GM12873 (cell line): Measurements from ENCODE around the gene LRRC31.

Experiments
- TF ChIP-seq, protein P1 (sequence below): IDR thresholded peaks from 2 replicates; pipeline ENCODE4 v1.5.1; 2012; ENCODE audit warnings: low read depth, mild to moderate bottlenecking, moderate library complexity, low read length, control low read depth; ENCODE audit not compliant: insufficient read depth; ENCODE audit errors: missing control alignments

The LRRC31 gene

DNA sequence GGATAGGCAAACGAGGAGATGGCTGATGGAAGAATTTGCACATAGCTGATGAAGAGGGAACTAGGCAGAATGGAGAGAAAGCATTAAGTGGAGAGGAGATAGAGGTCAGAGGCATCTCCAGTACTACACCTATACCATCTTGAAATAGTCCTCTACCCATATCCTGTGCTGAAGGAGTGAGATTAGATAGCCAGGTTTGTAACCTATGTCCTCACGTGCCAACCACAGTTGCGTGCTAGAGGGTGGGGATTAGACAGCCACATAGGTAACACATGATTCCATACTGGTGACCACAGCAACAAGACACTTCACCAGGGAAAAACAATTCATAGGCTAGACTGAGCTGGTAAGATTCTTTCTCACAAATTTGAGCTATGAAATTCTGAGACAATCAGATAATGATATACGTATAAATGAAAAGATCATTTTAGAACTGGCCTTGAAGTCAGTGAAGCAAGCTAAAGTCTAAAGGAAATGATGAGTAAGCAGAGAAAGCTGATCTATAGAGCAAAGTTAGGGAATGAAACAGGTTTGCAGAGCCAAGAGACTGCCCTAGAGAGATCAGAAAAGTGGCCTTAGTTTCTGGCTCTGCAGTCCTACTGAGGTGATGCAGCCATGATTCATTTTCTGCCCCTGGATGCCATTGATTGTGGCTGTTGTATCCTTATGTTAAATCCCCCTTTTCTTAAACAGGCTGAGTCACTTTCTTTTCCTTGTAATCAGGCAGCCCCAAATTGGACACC is 78.9 kb downstream of the LRRC31 start:
- TF ChIP-seq, protein P1, sequence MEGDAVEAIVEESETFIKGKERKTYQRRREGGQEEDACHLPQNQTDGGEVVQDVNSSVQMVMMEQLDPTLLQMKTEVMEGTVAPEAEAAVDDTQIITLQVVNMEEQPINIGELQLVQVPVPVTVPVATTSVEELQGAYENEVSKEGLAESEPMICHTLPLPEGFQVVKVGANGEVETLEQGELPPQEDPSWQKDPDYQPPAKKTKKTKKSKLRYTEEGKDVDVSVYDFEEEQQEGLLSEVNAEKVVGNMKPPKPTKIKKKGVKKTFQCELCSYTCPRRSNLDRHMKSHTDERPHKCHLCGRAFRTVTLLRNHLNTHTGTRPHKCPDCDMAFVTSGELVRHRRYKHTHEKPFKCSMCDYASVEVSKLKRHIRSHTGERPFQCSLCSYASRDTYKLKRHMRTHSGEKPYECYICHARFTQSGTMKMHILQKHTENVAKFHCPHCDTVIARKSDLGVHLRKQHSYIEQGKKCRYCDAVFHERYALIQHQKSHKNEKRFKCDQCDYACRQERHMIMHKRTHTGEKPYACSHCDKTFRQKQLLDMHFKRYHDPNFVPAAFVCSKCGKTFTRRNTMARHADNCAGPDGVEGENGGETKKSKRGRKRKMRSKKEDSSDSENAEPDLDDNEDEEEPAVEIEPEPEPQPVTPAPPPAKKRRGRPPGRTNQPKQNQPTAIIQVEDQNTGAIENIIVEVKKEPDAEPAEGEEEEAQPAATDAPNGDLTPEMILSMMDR, result no peak

DNA sequence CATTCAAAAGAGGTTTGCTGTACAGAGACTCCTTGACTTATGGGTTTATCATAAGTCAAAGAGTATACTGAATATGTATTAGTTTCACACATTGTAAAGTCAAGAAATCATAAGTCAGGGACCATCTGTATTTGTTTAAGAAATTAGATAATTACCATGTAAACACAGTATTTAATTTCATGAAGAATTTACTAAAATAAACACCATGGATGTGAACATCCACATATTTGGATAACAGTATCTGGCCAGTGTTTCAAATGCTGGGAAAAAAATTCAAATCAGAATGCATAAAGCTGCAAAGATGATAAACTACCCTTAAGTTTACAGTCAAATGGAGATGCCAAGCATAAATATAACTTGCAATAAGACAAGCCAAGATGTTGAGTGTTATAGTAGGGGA is 79.5 kb downstream of the LRRC31 start:
- TF ChIP-seq, protein P1, result no peak
